ENCODE measurements around the gene VMAC.
A peak's percentile ranks its signal among the peaks of the same experiment; 100 is the strongest.
"Not testable (repeated sequence)": the region's sequence is repeated elsewhere in the genome, so short reads cannot be mapped to it uniquely, and the experiment has no call there.

Gene VMAC

GRCh38 chr19:5882421-5882968, 22.2 kb upstream of the VMAC start:
- ChIA-PET POLR2A (interaction anchor here (1.0 kb wide), 1 partner anchor 54 kb away, joined by 3 read pairs; no protein-coding TSS in a partner anchor), CTCF (no interaction called here)
- TF ChIP-seq TARDBP (IDR thresholded peaks at IDR 0.05) (no peak), ZNF384 (IDR thresholded peaks at IDR 0.05) (no peak), FOXK2 (IDR thresholded peaks at IDR 0.05) (no peak), FOXA1 (IDR thresholded peaks at IDR 0.05) (no peak), L3MBTL2 (conservative IDR thresholded peaks at IDR 0.05) (no peak), LEF1 (IDR thresholded peaks at IDR 0.05; ENCODE audit: borderline replicate concordance) (no peak), ARNT (IDR thresholded peaks at IDR 0.05) (no peak), PKNOX1 (IDR thresholded peaks at IDR 0.05) (no peak), SP1 (IDR thresholded peaks at IDR 0.05) (no peak), SUZ12 (IDR thresholded peaks at IDR 0.05) (no peak), HDGF (IDR thresholded peaks at IDR 0.05; ENCODE audit: borderline replicate concordance) (no peak), ELF4 (IDR thresholded peaks at IDR 0.05) (no peak), NFRKB (IDR thresholded peaks at IDR 0.05) (no peak), CTBP1 (IDR thresholded peaks at IDR 0.05; ENCODE audit: borderline replicate concordance) (no peak), BHLHE40 (IDR thresholded peaks at IDR 0.05; ENCODE audit: borderline replicate concordance) (no peak), FOXM1 (IDR thresholded peaks at IDR 0.05; ENCODE audit: borderline replicate concordance) (no peak)
- no peak for DNase-seq (ENCODE audit: extremely low spot score)

- CTCF ChIA-PET = interaction anchor here (0.6 to 0.8 kb wide), 2 partner anchors 21 to 129 kb away, joined by 3 read pairs; no protein-coding TSS in a partner anchor
- POLR2A ChIA-PET = interaction anchor here (1.0 kb wide), 1 partner anchor 54 kb away, joined by 3 read pairs; no protein-coding TSS in a partner anchor
- DNase-seq (ENCODE audit: extremely low spot score) = not testable (repeated sequence)
Observed at GRCh38 chr19:5883157-5883873, 21.4 kb upstream of the VMAC start.

- DNase-seq (ENCODE audit: extremely low spot score) = not testable (repeated sequence)
- POLR2A ChIA-PET = interaction anchor here (0.9 kb wide), 1 partner anchor 56 kb away, joined by 3 read pairs; no protein-coding TSS in a partner anchor
- CTCF ChIA-PET = interaction anchor here (0.8 kb wide), 1 partner anchor 20 kb away, joined by 3 read pairs; no protein-coding TSS in a partner anchor
Observed at GRCh38 chr19:5884065-5884811, 20.4 kb upstream of the VMAC start.

- no peak for DNase-seq (ENCODE audit: extremely low spot score)
- TF ChIP-seq PKNOX1 (IDR thresholded peaks at IDR 0.05) (peak; percentile 55), FOXK2 (IDR thresholded peaks at IDR 0.05) (no peak), ZNF384 (IDR thresholded peaks at IDR 0.05) (peak; percentile 79), FOXM1 (IDR thresholded peaks at IDR 0.05; ENCODE audit: borderline replicate concordance) (no peak), TARDBP (IDR thresholded peaks at IDR 0.05) (no peak)
- ChIA-PET CTCF (interaction anchor here (4.2 kb wide), 1 partner anchor 85 kb away, joined by 22 read pairs; the partner anchor contains the start of gene NRTN), POLR2A (interaction anchor here (2.4 to 3.3 kb wide), 2 partner anchors 14 to 61 kb away, joined by 13 to 17 read pairs; partner anchors contain the start of gene NDUFA11)
Observed at GRCh38 chr19:5889288-5889971, 15.2 kb upstream of the VMAC start.

GRCh38 chr19:5890099-5890498, 14.6 kb upstream of the VMAC start:
- CTCF ChIA-PET = interaction anchor here (4.2 kb wide), 1 partner anchor 86 kb away, joined by 22 read pairs; the partner anchor contains the start of gene NRTN
- POLR2A ChIA-PET = interaction anchor here (2.4 to 3.3 kb wide), 2 partner anchors 13 to 62 kb away, joined by 13 to 17 read pairs; partner anchors contain the start of gene NDUFA11
- no peak for DNase-seq (ENCODE audit: extremely low spot score)
- TF ChIP-seq FOXK2 (IDR thresholded peaks at IDR 0.05) = no peak
- no peak for TF ChIP-seq FOXA1 (IDR thresholded peaks at IDR 0.05)
- TF ChIP-seq PKNOX1 (IDR thresholded peaks at IDR 0.05) = no peak
- TF ChIP-seq HDGF (IDR thresholded peaks at IDR 0.05; ENCODE audit: borderline replicate concordance) = no peak
- TF ChIP-seq TARDBP (IDR thresholded peaks at IDR 0.05) = no peak
- TF ChIP-seq ZNF384 (IDR thresholded peaks at IDR 0.05) = no peak
- TF ChIP-seq SUZ12 (IDR thresholded peaks at IDR 0.05) = no peak
- no peak for TF ChIP-seq L3MBTL2 (conservative IDR thresholded peaks at IDR 0.05)
- no peak for TF ChIP-seq SP1 (IDR thresholded peaks at IDR 0.05)
- no peak for TF ChIP-seq NFRKB (IDR thresholded peaks at IDR 0.05)

GRCh38 chr19:5891572-5891937, 13.1 kb upstream of the VMAC start:
- CTCF ChIA-PET = interaction anchor here (0.7 to 4.2 kb wide), 3 partner anchors 12 to 87 kb away, joined by 3 to 22 read pairs (median 3); partner anchors contain the start of genes NDUFA11 and NRTN

More at GRCh38 chr19:5891572-5891937, 13.1 kb upstream of the VMAC start:
- no peak for DNase-seq (ENCODE audit: extremely low spot score)
- POLR2A ChIA-PET = interaction anchor here (0.7 to 3.3 kb wide), 3 partner anchors 12 to 173 kb away, joined by 3 to 17 read pairs (median 13); partner anchors contain the start of gene NDUFA11
- TF ChIP-seq LEF1 (IDR thresholded peaks at IDR 0.05; ENCODE audit: borderline replicate concordance) (no peak), L3MBTL2 (conservative IDR thresholded peaks at IDR 0.05) (no peak)
